22Rv1 (cell line): Measurements from ENCODE around the gene DMWD.

Experiments
- CTCF ChIP-seq: fragments of 450-650 bp; IDR thresholded peaks from 2 replicates; pipeline ENCODE4 v1.5.1; 2017; ENCODE audit warnings: mild to moderate bottlenecking
- ZFX ChIP-seq: fragments of 450-650 bp; IDR thresholded peaks from 2 replicates; pipeline ENCODE4 v1.6.1; 2017; ENCODE audit warnings: antibody characterized with exemption, borderline replicate concordance

GRCh38 chr19:45804140-45804958 is 11.7 kb upstream of the DMWD start:
- TF ChIP-seq CTCF: no peak
- no peak for TF ChIP-seq ZFX
